22Rv1 (cell line): Measurements from ENCODE around the gene NCKAP1.

ENCODE experiments used
- CTCF ChIP-seq: fragments of 450-650 bp; IDR thresholded peaks from 2 replicates; pipeline ENCODE4 v1.5.1; 2017; ENCODE audit warnings: mild to moderate bottlenecking
- ZFX ChIP-seq: fragments of 450-650 bp; IDR thresholded peaks from 2 replicates; pipeline ENCODE4 v1.6.1; 2017; ENCODE audit warnings: antibody characterized with exemption, borderline replicate concordance

- TF ChIP-seq CTCF, result no peak
- no peak for TF ChIP-seq ZFX
These were observed 126.3 kb downstream of the NCKAP1 start for GRCh38 chr2:182911813-182912517.
